Jurkat, Clone E6-1 (cell line): ENCODE results near the gene AQP6.
"Not testable (repeated sequence)": the region's sequence is repeated elsewhere in the genome, so short reads cannot be mapped to it uniquely, and the experiment has no call there.

ENCODE experiments used
- DNase-seq: peaks from one replicate; pipeline ENCODE4 v3.0.0-alpha.2; 2011; ENCODE audit warnings: low read depth, low spot score
- H3K4me3 ChIP-seq: 2 replicates; pipeline ENCODE4 v1.5.1; 2011; ENCODE audit warnings: mild to moderate bottlenecking, low read length, control low read depth, moderate library complexity

AQP6 gene

DNA sequence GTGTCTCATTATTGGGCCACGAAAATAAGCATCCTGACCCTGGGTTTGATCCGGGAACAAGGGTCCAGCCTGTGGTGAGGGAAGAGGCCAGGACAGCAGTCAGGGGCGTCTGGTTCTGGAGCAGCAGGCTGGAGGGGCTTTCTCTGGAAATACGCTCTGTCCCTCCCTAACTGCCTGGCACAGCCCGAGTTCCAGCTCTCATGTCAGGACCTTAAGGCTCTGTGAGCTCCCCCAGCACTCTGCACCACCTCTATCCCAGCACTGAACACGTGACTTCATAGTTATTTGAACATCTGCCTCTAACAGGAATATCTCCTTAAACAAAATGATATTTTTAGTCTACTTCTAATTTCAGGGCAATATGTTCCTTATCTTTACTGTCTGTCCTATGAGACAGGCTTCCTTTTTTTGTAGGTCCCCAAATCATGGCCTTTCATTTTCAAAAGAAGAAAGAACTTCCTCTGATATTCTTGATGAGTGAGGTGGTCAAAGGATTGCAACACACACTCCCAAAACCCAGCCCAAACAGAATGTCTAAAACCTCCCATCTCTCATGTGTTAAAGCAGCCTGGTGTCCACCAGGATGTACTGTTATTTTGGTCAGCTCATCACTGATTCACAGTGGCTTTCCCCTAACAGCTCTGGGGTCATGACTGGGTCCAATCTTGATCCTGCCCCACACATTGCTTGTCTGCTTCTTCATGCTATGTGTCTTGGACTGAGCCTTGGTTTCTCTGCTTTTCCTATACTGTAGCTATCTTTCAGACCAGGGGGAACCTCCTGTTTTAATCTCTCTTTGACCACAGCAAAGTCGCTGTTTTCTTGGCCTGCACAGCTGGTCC, 9.7 kb downstream of the AQP6 start:
- no peak overlapping the region for H3K4me3 ChIP-seq
- no peak for DNase-seq

GRCh38 chr12:49983892-49984291, 11.1 kb downstream of the AQP6 start:
- no peak for DNase-seq
- H3K4me3 ChIP-seq, result no peak overlapping the region

DNA sequence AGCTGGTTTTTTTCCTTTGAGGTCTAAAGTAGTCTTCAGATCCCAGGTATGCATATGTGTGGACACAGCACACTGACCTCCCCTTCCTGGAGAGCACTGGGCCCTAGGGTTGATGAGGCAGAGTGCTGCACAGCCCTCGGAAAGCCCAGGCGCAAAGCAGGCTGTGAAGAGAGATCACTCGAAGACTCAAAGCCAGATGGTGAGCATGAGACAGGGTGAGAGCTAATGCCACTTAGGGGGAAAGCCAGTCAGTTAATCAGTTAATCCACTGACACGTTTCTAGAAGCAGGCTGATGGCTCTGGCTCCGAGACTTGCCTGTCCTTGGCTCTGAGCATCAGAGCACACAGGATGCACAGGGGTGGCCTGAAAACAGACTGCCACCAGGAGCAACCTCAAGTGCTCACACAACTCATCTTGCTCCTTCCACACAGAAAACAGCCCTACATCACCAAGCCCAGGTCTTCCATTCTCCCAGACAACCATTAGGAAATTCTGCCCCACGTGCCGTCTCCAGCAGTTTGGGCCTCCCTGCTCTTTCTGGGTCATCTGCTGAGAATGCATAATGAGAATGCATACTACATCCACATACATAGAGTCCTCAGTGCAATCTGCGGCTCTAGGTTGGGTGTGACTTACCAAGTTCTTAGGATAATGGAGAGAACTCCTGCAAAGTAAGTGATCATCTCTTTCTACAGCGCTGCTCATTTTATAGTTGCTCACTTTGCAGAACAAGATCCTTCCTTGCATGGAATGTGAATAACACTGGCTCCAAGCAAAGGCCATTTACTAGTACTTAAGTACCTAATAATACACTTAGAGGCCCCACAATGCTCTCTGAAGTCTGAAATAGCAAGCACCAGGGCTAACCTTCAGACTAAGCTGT, 12.0 kb downstream of the AQP6 start:
- DNase-seq, result no peak
- H3K4me3 ChIP-seq, result no peak overlapping the region

DNA sequence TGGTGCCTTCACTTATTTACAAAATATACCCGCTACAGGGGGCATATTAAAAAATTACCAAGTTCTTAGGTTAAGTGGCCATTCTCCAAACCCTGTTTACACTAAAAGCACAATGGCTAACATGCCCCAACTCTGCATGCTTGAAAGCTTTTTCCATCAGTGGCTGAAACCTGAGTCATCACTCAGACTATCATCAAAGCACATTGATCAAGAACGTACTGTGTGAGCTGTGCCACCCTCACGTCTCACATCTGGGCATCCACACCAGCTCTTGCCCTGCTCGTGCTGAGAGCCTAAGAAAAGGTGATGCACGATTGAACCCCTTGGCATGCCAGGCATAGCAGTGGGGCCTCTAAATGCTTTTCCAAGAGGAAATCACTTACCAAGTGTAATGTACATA, 13.2 kb downstream of the AQP6 start:
- H3K4me3 ChIP-seq, result no peak overlapping the region
- no peak for DNase-seq

GRCh38 chr12:49986476-49986875, 13.7 kb downstream of the AQP6 start:
- DNase-seq, H3K4me3 ChIP-seq: not testable (repeated sequence)

- no peak for DNase-seq
- H3K4me3 ChIP-seq, result no peak overlapping the region
Observed at GRCh38 chr12:49987625-49988303, 15.0 kb downstream of the AQP6 start.

DNA sequence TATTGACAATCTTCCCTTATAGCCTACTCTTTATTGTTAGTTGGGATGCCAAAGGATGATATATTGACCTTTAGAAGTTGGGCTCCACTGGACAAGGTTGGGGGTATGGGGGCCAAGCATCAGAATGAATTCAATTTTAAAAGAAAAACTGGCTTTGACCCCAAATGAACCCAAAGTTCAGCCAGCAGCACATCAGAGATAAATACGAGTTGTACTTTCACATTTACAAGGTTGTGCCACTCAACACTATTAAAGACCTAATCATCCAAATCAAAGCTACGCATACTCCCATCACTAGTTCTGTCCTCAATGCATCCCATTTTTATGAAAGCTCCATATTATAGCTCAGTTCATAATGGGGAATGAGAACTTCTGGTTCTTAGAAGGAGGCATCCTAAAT, 16.7 kb downstream of the AQP6 start:
- not testable (repeated sequence) for DNase-seq, H3K4me3 ChIP-seq

GRCh38 chr12:49990273-49990672, 17.5 kb downstream of the AQP6 start:
- H3K4me3 ChIP-seq, result no peak overlapping the region
- DNase-seq, result no peak

DNA sequence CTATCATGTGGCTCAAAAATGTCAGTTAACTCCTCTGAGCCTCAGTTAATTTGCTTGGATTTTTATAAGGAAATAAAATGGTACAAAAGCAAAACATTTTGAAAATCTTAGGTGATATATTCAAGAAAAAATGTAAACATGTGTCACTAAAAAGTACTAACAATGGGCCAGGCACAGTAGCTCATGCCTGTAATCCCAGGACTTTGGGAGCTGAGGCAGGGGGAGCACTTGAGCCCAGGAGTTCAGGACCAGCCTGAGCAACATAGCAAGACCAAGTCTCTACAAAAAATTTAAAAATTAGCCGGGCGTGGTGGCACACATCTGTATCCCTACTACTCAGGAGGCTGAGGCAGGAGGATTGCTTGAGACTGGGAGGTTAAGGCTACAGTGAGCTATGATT, 25.7 kb downstream of the AQP6 start:
- no peak for DNase-seq
- H3K4me3 ChIP-seq, result no peak overlapping the region

- no peak for DNase-seq
- H3K4me3 ChIP-seq, result no peak overlapping the region
Observed at GRCh38 chr12:50003595-50003994, 30.8 kb downstream of the AQP6 start.

DNA sequence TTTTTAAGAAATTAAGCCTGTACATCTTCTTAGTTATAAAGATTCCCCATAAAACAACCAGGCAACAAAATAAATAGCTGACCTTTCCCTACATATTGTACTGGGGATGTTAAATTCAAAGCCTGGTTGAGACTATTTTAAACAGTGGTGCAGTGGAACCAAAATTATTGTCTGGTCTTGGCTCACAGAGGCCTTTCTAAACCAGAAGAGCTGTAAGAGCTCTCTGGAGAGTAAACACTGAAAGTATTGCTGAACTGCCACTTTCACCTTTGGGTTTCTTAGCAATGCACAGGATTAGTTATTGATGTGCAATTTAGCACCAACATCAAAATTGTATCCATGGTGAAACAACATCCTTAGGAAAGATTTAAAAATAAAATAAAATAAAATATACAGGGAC, 31.9 kb downstream of the AQP6 start:
- H3K4me3 ChIP-seq, result no peak overlapping the region
- no peak for DNase-seq

GRCh38 chr12:50005175-50005574, 32.4 kb downstream of the AQP6 start:
- DNase-seq, result no peak
- H3K4me3 ChIP-seq, result no peak overlapping the region

DNA sequence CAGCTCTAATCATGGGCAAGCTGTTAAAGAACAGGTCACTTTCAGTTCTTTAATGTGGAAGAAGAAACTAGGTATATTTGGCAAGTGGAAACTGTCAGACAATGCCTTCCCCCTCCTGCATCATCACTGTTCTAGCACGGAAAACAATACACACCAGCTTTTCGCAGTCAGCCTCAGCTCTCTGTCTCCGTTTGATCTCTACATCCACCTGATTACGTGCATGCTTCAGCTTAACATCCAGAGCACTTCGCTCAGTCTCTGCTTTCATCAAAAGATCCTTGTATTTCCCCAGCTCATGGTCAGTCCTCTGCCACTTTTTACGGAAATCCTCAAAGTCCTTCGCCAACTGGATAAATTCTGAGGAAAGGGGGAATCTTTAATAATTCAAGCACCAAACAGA, 33.5 kb downstream of the AQP6 start:
- no peak overlapping the region for H3K4me3 ChIP-seq
- DNase-seq, result no peak

DNA sequence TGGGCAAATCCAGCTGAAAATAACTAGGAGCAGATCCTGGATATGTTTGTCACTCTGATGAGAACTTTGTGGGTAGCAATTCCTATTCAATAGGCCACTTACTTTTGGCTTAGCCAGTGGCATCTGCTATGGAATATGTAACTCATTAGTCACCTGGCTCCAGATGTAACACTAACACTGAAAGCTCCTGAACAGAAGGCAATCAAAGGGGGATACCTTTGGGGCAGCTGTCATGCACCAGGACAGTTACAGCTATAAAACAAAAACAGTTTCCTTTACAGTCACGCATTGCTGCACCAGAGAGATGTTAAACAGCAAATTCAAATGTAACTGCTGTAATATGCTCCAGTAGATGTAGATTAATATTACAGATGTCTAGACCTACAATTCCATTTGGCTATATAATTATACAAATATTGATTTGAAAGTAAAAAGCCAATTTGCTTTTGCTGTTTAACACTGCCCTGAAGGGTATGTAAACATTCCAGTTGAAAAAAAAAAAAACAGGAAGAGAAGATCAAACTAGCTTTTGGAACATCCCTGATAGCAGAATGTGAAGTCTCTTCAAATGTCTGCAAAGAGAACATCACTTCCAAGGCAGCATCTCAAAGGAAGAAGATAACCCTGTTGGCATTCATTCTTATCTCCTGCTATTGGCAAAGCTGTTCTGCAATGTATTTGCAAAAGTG, 34.2 kb downstream of the AQP6 start:
- H3K4me3 ChIP-seq, result no peak overlapping the region
- no peak for DNase-seq

GRCh38 chr12:50013361-50014147, 40.8 kb downstream of the AQP6 start:
- no peak for DNase-seq
- H3K4me3 ChIP-seq, result no peak overlapping the region

- no peak overlapping the region for H3K4me3 ChIP-seq
- no peak for DNase-seq
Observed at GRCh38 chr12:50014342-50014741, 41.6 kb downstream of the AQP6 start.

DNA sequence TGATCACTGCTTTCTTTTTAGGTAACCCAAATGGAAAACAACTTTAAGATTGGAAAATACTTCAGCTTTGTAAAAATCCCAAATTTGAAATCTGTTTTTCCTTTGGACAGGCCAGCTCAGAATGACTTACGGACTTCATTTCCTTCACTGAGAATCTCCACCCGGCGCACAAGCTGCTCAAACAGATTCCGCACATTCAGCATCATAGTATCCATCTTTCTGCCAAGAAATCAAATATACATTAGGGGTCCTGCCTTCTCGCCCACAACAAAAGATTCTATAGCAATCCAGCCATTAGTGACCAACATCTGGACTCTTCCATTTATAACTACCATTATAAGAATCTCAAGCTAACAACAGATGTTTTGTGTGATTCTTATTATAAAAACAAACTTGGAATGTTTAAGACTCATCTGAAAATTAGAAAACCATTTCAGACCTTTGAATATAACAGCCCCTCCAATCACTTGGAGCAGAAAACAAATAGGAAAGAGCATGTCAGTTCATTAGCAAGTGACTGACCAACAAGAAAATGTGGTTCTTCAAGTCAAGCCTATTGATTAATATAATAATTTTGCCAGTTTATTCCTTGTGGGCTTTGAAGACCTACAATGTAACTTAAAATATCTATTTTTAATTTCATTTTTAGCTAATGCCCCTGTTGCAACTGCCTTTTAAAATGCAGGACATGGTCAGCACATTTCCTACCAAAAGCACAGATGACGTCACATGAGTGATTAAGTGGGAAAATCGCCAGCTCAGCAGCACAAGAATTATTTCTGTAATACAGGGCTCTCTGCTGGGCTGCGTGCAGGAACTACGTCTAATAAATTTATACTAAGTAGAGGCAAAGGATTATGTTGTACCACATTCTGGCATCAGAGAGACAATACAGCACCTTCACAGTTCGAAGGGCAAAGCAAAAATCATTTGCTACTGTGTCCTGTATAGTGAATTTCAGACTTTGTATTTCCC, 44.0 kb downstream of the AQP6 start:
- H3K4me3 ChIP-seq, result no peak overlapping the region
- no peak for DNase-seq
